B cell (primary cell): Measurements from ENCODE around the gene TBX18. TPM values are rescaled to one million over a fixed set of nuclear protein-coding genes. Genes with fewer than 3 reads are reported as not detected.

ENCODE experiments used
- ATAC-seq: fragments of 200-7000 bp; cut with Tn5 transposase; one replicate; pipeline ENCODE4 v1.10.0; 2021; ENCODE audit warnings: low read depth, mild to moderate bottlenecking, moderate number of reproducible peaks, moderate library complexity
- CTCF ChIA-PET: fragments of 350-600 bp; sonication (Branson Sonifier 250); formaldehyde crosslinking; loops from one replicate; lab custom pipeline; 2021; ENCODE audit warnings: antibody characterized with exemption, inconsistent platforms; lab: Charles Lee
- POLR2A ChIA-PET: fragments of 350-600 bp; sonication (Branson Sonifier 250); formaldehyde crosslinking; loops from one replicate; lab custom pipeline; 2021; ENCODE audit warnings: antibody characterized with exemption; lab: Charles Lee
- DNase-seq: peaks from one replicate; pipeline ENCODE4 v3.0.0; 2013
- H2AFZ ChIP-seq: 2 replicates; pipeline ENCODE4 v1.6.1; 2012; ENCODE audit warnings: mild to moderate bottlenecking, low read depth, low read length; ENCODE audit not compliant: insufficient read depth, poor library complexity, severe bottlenecking
- H3K27ac ChIP-seq, 2 donors: 1 replicate in 1 of 2; 2 replicates in 1 of 2; pipeline ENCODE4 v1.5.1; 2012 to 2013; ENCODE audit warnings: low read length in 2 of 2, mild to moderate bottlenecking in 2 of 2, moderate library complexity in 1 of 2
- H3K27me3 ChIP-seq, 4 experiments: fragments of 200-600 bp in 1 of 4; sonication (generic) in 1 of 4; replicated peaks in 1 of 4; 1 replicate in 2 of 4; 2 replicates in 2 of 4; pipeline versions ENCODE4 v1.6.1 to v1.7.0; 2013 to 2016; ENCODE audit warnings: low read length in 3 of 4, mild to moderate bottlenecking in 2 of 4, mixed read lengths in 1 of 4, moderate library complexity in 1 of 4; ENCODE audit not compliant: insufficient read depth in 4 of 4, control insufficient read depth in 3 of 4; ENCODE audit errors: control extremely low read depth in 1 of 4
- H3K36me3 ChIP-seq, 2 experiments: replicated peaks in 1 of 2; 1 replicate in 1 of 2; 2 replicates in 1 of 2; pipeline versions ENCODE4 v1.6.1 to v1.7.1; 2013; ENCODE audit warnings: low read length in 1 of 2; ENCODE audit not compliant: insufficient read depth in 2 of 2, control insufficient read depth in 1 of 2; ENCODE audit errors: control extremely low read depth in 1 of 2, extremely low read depth in 1 of 2
- H3K4me1 ChIP-seq, 2 donors: fragments of 200-600 bp in 1 of 2; sonication (generic) in 1 of 2; 1 replicate in 1 of 2; 2 replicates in 1 of 2; pipeline versions ENCODE4 v1.5.1 to v1.6.1; 2013 to 2017; ENCODE audit warnings: low read length in 2 of 2; ENCODE audit not compliant: control insufficient read depth in 2 of 2, insufficient read depth in 2 of 2
- H3K4me2 ChIP-seq: replicated peaks from 2 replicates; pipeline ENCODE3; 2012; ENCODE audit warnings: mild to moderate bottlenecking, low read depth, low read length; ENCODE audit not compliant: poor library complexity, severe bottlenecking
- H3K4me3 ChIP-seq, 5 experiments: fragments of 200-600 bp in 1 of 5; sonication (generic) in 1 of 5; 1 replicate in 3 of 5; 2 replicates in 2 of 5; pipeline versions ENCODE4 v1.5.1 to v1.7.0; 2011 to 2016; ENCODE audit warnings: low read length in 4 of 5, mild to moderate bottlenecking in 4 of 5, low read depth in 2 of 5, control low read depth in 1 of 5, moderate library complexity in 1 of 5; ENCODE audit not compliant: insufficient read depth in 1 of 5; ENCODE audit errors: control extremely low read depth in 1 of 5, extremely low read depth in 1 of 5
- H3K79me2 ChIP-seq: fragments of 200-600 bp; sonication (generic); one replicate; pipeline ENCODE4 v1.6.0; 2016; ENCODE audit warnings: low read length; ENCODE audit not compliant: control insufficient read depth, insufficient read depth
- H3K9ac ChIP-seq: fragments of 200-600 bp; sonication (generic); 2 replicates; pipeline ENCODE4 v1.6.1; 2017; ENCODE audit warnings: mild to moderate bottlenecking, low read length, moderate library complexity
- H3K9me3 ChIP-seq, 3 donors: one replicate each; pipeline versions ENCODE4 v1.6.1 to v1.7.1; 2013; ENCODE audit warnings: low read length in 2 of 3; ENCODE audit not compliant: control insufficient read depth in 2 of 3, insufficient read depth in 1 of 3; ENCODE audit errors: control extremely low read depth in 1 of 3
- H4K20me1 ChIP-seq: 2 replicates; pipeline ENCODE4 v1.6.0; 2012; ENCODE audit warnings: mild to moderate bottlenecking, low read length; ENCODE audit not compliant: insufficient read depth, control insufficient read depth, poor library complexity, severe bottlenecking
- H3K27ac Mint-ChIP-seq: one replicate; pipeline ENCODE4 v1.8.0; 2021; ENCODE audit warnings: mixed read lengths
- H3K27me3 Mint-ChIP-seq: one replicate; pipeline ENCODE4 v1.8.0; 2021; ENCODE audit warnings: mixed read lengths
- H3K4me1 Mint-ChIP-seq: one replicate; pipeline ENCODE4 v1.8.0; 2021; ENCODE audit warnings: mixed read lengths
- H3K4me3 Mint-ChIP-seq: one replicate; pipeline ENCODE4 v1.8.0; 2021; ENCODE audit warnings: mixed read lengths
- H3K9me3 Mint-ChIP-seq: one replicate; pipeline ENCODE4 v1.8.0; 2022; ENCODE audit warnings: mixed read lengths; ENCODE audit not compliant: insufficient read depth
- EZH2 ChIP-seq: IDR thresholded peaks from 2 replicates; pipeline ENCODE4 v1.6.1; 2012; ENCODE audit warnings: borderline replicate concordance, low read depth, mild to moderate bottlenecking, moderate library complexity, low read length; ENCODE audit not compliant: insufficient read depth, poor library complexity, severe bottlenecking
- WGBS: methylation state at CpG from one replicate; pipeline ENCODE4 v1.1.5; 2013; ENCODE audit warnings: missing lambda C conversion rate; ENCODE audit not compliant: insufficient coverage; 5-methylcytosine and 5-hydroxymethylcytosine counted together
- intact Hi-C: fragments of 100-400 bp; cut with micrococcal nuclease; formaldehyde crosslinking; loops from one replicate; pipeline ENCODE4 v1.10.0; 2022
- polyA plus RNA-seq: library from polyadenylated mRNA; depleted of rRNA; stranded (reverse); fragments of >200 nt; gene quantifications from 2 replicates; pipeline ENCODE4 v1.2.3, GENCODE V29; 2012
- total RNA-seq, 2 donors: library from RNA; stranded (reverse); fragments of 120-200 nt in 1 of 2; gene quantifications; 1 replicate in 1 of 2; 2 replicates in 1 of 2; pipeline versions ENCODE4 v1.2.3 to v1.2.4, GENCODE V29; 2013 to 2022
- TF ChIP-seq, protein P1 (sequence below): fragments of 200-600 bp; IDR thresholded peaks from one replicate; pipeline ENCODE4 v1.8.0; 2022; ENCODE audit warnings: antibody characterized with exemption, mild to moderate bottlenecking

TBX18 gene
- total and polyA plus RNA-seq, 2 donors (not counting 1 experiment from before 2014, with no cell fraction given), result not detected

DNA sequence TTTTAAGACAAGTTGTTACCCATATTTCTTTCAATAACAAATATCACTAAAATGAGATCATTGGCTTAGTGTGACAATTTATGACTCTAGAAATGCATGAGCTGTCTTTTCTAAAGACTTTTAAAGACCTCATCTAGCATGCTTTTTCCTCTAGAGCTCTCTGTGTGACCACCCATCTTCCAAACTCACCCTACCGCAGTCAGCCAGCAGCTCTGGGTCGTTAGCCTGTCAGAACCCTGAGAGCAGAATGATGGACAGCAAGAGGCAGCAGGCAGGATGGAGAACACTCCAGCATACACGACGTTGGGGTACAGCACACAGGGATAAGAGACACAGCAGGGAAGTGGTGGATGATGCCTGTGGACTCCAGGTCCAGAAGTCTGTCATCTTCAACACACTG lies 45.1 kb upstream of the TBX18 start:
- H3K9me3 ChIP-seq, result no peaks in the 10 kb centered on the region
- H3K27me3 ChIP-seq, result no peaks in the 10 kb centered on the region
- DNase-seq, result no peak
- H4K20me1 ChIP-seq, result no peaks in the 10 kb centered on the region
- TF ChIP-seq, protein P1, sequence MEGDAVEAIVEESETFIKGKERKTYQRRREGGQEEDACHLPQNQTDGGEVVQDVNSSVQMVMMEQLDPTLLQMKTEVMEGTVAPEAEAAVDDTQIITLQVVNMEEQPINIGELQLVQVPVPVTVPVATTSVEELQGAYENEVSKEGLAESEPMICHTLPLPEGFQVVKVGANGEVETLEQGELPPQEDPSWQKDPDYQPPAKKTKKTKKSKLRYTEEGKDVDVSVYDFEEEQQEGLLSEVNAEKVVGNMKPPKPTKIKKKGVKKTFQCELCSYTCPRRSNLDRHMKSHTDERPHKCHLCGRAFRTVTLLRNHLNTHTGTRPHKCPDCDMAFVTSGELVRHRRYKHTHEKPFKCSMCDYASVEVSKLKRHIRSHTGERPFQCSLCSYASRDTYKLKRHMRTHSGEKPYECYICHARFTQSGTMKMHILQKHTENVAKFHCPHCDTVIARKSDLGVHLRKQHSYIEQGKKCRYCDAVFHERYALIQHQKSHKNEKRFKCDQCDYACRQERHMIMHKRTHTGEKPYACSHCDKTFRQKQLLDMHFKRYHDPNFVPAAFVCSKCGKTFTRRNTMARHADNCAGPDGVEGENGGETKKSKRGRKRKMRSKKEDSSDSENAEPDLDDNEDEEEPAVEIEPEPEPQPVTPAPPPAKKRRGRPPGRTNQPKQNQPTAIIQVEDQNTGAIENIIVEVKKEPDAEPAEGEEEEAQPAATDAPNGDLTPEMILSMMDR, result no peak
- no peak for TF ChIP-seq EZH2
- intact Hi-C loops, result no loop called here
- no peaks in the 10 kb centered on the region for H3K4me1 ChIP-seq
- H3K36me3 ChIP-seq, result no peaks in the 10 kb centered on the region
- Mint-ChIP-seq H3K4me1 (no peaks in the 10 kb centered on the region), H3K4me3 (no peak overlapping the region), H3K27me3 (peaks cover 3% of the 10 kb centered on the region), H3K27ac (no peak overlapping the region), H3K9me3 (no peaks in the 10 kb centered on the region)
- no peak overlapping the region for H3K4me3 ChIP-seq
- H3K27ac ChIP-seq, result no peak overlapping the region
- no peak overlapping the region for H3K4me2 ChIP-seq
- H3K79me2 ChIP-seq, result no peaks in the 10 kb centered on the region
- CTCF ChIA-PET, result no interaction called here
- whole genome bisulfite sequencing, result 35% methylated on average over 2 of the region's 4 CpGs
- no peak overlapping the region for H2AFZ ChIP-seq
- no peak overlapping the region for H3K9ac ChIP-seq
- POLR2A ChIA-PET, result no interaction called here
- ATAC-seq, result no peak

DNA sequence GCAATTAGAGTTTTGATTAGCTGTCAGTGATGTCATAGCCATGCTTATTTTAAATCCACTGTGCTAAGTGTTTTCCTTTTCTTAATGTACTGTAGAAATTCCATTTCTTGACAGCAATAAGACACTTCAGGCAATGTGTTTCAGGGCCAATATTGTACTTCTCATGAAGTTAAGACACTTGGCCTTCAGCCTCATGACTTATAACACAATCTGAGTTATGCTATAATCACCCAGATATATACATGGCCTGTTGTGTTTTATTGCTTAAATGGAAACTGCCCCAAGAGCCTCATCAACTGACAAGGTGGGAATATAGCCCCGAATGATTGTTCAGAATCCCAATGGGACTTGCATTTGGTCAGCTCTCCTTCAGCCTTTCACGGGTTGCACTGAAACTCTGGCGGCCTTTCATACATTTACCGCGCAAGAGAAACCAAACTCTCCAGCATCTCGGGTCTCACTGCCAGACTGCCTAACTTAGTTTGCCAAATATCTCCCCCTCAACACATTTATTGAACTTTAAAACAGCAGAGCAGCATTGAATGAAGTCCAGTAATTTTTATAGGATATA lies 44.2 kb upstream of the TBX18 start:
- no peak for ATAC-seq
- Histone ChIP-seq H3K79me2 (no peaks in the 10 kb centered on the region), H3K9ac (no peak overlapping the region), H3K4me3 (no peak overlapping the region), H3K4me2 (no peak overlapping the region), H3K27ac (no peak overlapping the region), H4K20me1 (no peaks in the 10 kb centered on the region), H3K36me3 (no peaks in the 10 kb centered on the region), H3K27me3 (no peaks in the 10 kb centered on the region), H3K4me1 (no peaks in the 10 kb centered on the region), H3K9me3 (no peaks in the 10 kb centered on the region), H2AFZ (no peak overlapping the region)
- Mint-ChIP-seq H3K27me3 (peaks cover 3% of the 10 kb centered on the region), H3K9me3 (no peaks in the 10 kb centered on the region), H3K27ac (no peak overlapping the region), H3K4me3 (no peak overlapping the region), H3K4me1 (no peaks in the 10 kb centered on the region)
- POLR2A ChIA-PET, result no interaction called here
- WGBS, result 84% methylated on average over 5 of the region's 6 CpGs
- no peak for TF ChIP-seq EZH2
- TF ChIP-seq, protein P1, result no peak
- CTCF ChIA-PET, result no interaction called here
- no peak for DNase-seq
- intact Hi-C loops, result no loop called here
